Liver (tissue), 9 donors: ENCODE measurements around the gene CBX6. TPM values are rescaled to one million over a fixed set of nuclear protein-coding genes. Genes with fewer than 3 reads are reported as not detected.

Experiments
- DNase-seq: peaks from one replicate; pipeline ENCODE4 v3.0.0-alpha.2; 2017; ENCODE audit warnings: low spot score
- H3K27ac ChIP-seq, 2 donors: one replicate each; pipeline ENCODE4 v1.7.0; 2013; ENCODE audit warnings: inconsistent platforms in 2 of 2, low read length in 2 of 2, control low read depth in 1 of 2, low read depth in 1 of 2, mild to moderate bottlenecking in 1 of 2
- H3K27me3 ChIP-seq, 4 donors: one replicate each; pipeline versions ENCODE4 v1.6.1 to v1.7.0; 2013; ENCODE audit warnings: low read length in 3 of 4, inconsistent platforms in 1 of 4, mild to moderate bottlenecking in 1 of 4, moderate library complexity in 1 of 4; ENCODE audit not compliant: control insufficient read depth in 4 of 4, insufficient read depth in 4 of 4
- H3K36me3 ChIP-seq, 4 donors: one replicate each; pipeline versions ENCODE4 v1.6.1 to v1.7.0; 2013; ENCODE audit warnings: low read length in 3 of 4, mild to moderate bottlenecking in 3 of 4, low read depth in 1 of 4, moderate library complexity in 1 of 4; ENCODE audit not compliant: control insufficient read depth in 4 of 4, insufficient read depth in 3 of 4
- H3K4me1 ChIP-seq, 4 donors: one replicate each; pipeline versions ENCODE4 v1.6.1 to v1.7.0; 2013; ENCODE audit warnings: low read length in 3 of 4, mild to moderate bottlenecking in 3 of 4, moderate library complexity in 1 of 4; ENCODE audit not compliant: control insufficient read depth in 4 of 4, insufficient read depth in 4 of 4
- H3K4me3 ChIP-seq, 3 donors: one replicate each; pipeline versions ENCODE4 v1.6.1 to v1.7.0; 2013; ENCODE audit warnings: low read length in 3 of 3, control low read depth in 1 of 3, low read depth in 1 of 3, mild to moderate bottlenecking in 1 of 3
- H3K9ac ChIP-seq, 2 donors: one replicate each; pipeline ENCODE4 v1.7.0; 2013; ENCODE audit warnings: low read length in 2 of 2, mild to moderate bottlenecking in 2 of 2, moderate library complexity in 2 of 2, control low read depth in 1 of 2, low read depth in 1 of 2
- H3K9me3 ChIP-seq, 4 donors: one replicate each; pipeline versions ENCODE4 v1.6.1 to v1.7.0; 2013; ENCODE audit warnings: low read length in 3 of 4; ENCODE audit not compliant: control insufficient read depth in 4 of 4
- EGR1 ChIP-seq, 2 donors: IDR thresholded peaks; 2 replicates each; pipeline ENCODE4 v1.6.1; 2016 to 2018; ENCODE audit warnings: antibody characterized with exemption in 2 of 2, low read depth in 2 of 2
- GABPA ChIP-seq, 2 donors: IDR thresholded peaks in 1 of 2; conservative IDR thresholded peaks in 1 of 2; 2 replicates each; pipeline ENCODE4 v1.6.1; 2016; ENCODE audit warnings: antibody characterized with exemption in 2 of 2, mild to moderate bottlenecking in 1 of 2, moderate library complexity in 1 of 2
- NR2F2 ChIP-seq: IDR thresholded peaks from 2 replicates; pipeline ENCODE4 v1.6.1; 2016; ENCODE audit warnings: antibody characterized with exemption
- RAD21 ChIP-seq, 2 donors: IDR thresholded peaks; 2 replicates each; pipeline ENCODE4 v1.6.1; 2016; ENCODE audit warnings: antibody characterized with exemption in 2 of 2, mild to moderate bottlenecking in 2 of 2
- RXRA ChIP-seq, 2 donors: IDR thresholded peaks; 2 replicates each; pipeline ENCODE4 v1.6.1; 2017 to 2018; ENCODE audit warnings: antibody characterized with exemption in 2 of 2, mild to moderate bottlenecking in 1 of 2
- SP1 ChIP-seq: IDR thresholded peaks from 2 replicates; pipeline ENCODE4 v1.6.1; 2018; ENCODE audit warnings: antibody characterized with exemption, mild to moderate bottlenecking
- TAF1 ChIP-seq: conservative IDR thresholded peaks from 2 replicates; pipeline ENCODE4 v1.6.1; 2016; ENCODE audit warnings: antibody characterized with exemption, mild to moderate bottlenecking
- WGBS: extraction: QIAGEN DNeasy Blood & Tissue Kit; methylation state at CpG from one replicate; pipeline ENCODE4 v1.1.7; 2013; 5-methylcytosine and 5-hydroxymethylcytosine counted together
- polyA plus RNA-seq, 2 donors: library from polyadenylated mRNA; stranded (reverse) in 1 of 2; unstranded in 1 of 2; fragments of 200-250 nt in 1 of 2; fragments of >200 nt in 1 of 2; fragmentation: Nextera tagmentation in 1 of 2; extraction: Ambion mirVana in 1 of 2; gene quantifications; one replicate each; pipeline versions ENCODE4 v1.2.1 to v1.2.3, GENCODE V29; 2013 to 2015
- total RNA-seq, 2 donors: library from RNA; depleted of rRNA; stranded (reverse); fragments of >200 nt; gene quantifications; one replicate each; pipeline ENCODE4 v1.2.3, GENCODE V29; 2014
- TF ChIP-seq, protein P1 (sequence below): IDR thresholded peaks from 2 replicates; pipeline ENCODE4 v1.6.1; 2016; ENCODE audit warnings: antibody characterized with exemption
- TF ChIP-seq, protein P2 (sequence below): fragments of 150-350 bp; IDR thresholded peaks from 2 replicates; pipeline ENCODE4 v1.5.1; 2017; ENCODE audit warnings: improper control_type of control experiment, low read depth, low read length; ENCODE audit not compliant: missing input control
- TF ChIP-seq, protein P3 (sequence below): IDR thresholded peaks from 2 replicates; pipeline ENCODE4 v1.6.1; 2016; ENCODE audit warnings: antibody characterized with exemption, mild to moderate bottlenecking
- TF ChIP-seq, protein P4 (sequence below): IDR thresholded peaks from 2 replicates; pipeline ENCODE4 v1.6.1; 2016; ENCODE audit warnings: antibody characterized with exemption
- TF ChIP-seq, protein P5 (sequence below): IDR thresholded peaks from 2 replicates; pipeline ENCODE4 v1.6.1; 2016; ENCODE audit warnings: antibody characterized with exemption
- donor health status: healthy.
- donor health status: healthy.
- donor health status: healthy.
- donor health status: healthy.
- donor health status: healthy.

Gene CBX6
- total and polyA plus RNA-seq, 4 donors = 7.3 to 11.0 (median 10.2) TPM

DNA sequence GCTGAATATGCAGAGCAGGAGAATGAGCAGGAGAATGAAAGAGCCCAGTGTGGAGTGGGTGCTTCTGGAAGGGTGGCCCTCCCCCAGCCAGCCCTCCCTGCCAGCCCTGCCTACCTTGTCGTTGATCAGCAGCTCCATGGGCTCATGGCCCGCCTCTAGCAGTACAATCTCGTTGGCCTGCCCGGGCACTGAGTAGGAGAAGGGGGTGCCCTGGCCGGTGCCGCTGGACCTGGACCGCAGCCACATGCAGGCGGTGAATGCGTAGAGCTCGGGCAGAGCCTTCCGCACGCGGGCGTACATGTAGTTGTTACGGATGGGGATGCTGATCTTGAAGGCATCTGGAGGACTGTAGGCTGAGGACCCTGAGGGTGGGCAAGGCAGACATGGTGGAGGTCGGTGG, 45.6 kb downstream of the CBX6 start (continued):
- TF ChIP-seq, protein P1, sequence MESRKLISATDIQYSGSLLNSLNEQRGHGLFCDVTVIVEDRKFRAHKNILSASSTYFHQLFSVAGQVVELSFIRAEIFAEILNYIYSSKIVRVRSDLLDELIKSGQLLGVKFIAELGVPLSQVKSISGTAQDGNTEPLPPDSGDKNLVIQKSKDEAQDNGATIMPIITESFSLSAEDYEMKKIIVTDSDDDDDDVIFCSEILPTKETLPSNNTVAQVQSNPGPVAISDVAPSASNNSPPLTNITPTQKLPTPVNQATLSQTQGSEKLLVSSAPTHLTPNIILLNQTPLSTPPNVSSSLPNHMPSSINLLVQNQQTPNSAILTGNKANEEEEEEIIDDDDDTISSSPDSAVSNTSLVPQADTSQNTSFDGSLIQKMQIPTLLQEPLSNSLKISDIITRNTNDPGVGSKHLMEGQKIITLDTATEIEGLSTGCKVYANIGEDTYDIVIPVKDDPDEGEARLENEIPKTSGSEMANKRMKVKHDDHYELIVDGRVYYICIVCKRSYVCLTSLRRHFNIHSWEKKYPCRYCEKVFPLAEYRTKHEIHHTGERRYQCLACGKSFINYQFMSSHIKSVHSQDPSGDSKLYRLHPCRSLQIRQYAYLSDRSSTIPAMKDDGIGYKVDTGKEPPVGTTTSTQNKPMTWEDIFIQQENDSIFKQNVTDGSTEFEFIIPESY = no peak

DNA sequence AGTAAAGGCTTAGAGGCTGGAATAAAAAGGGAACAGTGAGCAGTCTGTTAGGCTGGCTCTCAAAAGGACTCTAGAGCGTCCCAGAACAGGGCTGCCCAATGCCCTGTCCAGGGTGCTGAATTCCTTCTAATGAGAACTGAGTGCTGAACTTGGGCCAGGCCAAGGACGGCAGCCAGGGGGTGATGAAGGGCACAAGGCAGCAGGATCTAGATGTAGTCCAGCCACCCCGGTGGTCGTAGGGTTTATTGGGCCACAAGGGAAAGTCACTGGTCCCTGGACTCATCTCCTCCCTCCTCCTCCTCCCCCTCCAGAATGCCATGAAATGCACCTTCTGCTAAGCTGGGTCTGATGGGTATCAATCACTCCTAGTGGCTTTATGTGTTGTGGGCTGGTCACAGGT, 47.4 kb downstream of the CBX6 start:
- DNase-seq = peak; percentile 66
- no peak overlapping the region for H3K27ac ChIP-seq
- H3K36me3 ChIP-seq = no peaks in the 10 kb centered on the region
- WGBS = 2% methylated on average over 4 of the region's 4 CpGs
- peaks cover 0 to 12% (median 4%) of the 10 kb centered on the region in 4 donors for H3K9me3 ChIP-seq
- TF ChIP-seq EGR1 (IDR thresholded peaks at IDR 0.05; ENCODE audit: low read depth in 2 of 2) = no peak
- TF ChIP-seq, protein P2, sequence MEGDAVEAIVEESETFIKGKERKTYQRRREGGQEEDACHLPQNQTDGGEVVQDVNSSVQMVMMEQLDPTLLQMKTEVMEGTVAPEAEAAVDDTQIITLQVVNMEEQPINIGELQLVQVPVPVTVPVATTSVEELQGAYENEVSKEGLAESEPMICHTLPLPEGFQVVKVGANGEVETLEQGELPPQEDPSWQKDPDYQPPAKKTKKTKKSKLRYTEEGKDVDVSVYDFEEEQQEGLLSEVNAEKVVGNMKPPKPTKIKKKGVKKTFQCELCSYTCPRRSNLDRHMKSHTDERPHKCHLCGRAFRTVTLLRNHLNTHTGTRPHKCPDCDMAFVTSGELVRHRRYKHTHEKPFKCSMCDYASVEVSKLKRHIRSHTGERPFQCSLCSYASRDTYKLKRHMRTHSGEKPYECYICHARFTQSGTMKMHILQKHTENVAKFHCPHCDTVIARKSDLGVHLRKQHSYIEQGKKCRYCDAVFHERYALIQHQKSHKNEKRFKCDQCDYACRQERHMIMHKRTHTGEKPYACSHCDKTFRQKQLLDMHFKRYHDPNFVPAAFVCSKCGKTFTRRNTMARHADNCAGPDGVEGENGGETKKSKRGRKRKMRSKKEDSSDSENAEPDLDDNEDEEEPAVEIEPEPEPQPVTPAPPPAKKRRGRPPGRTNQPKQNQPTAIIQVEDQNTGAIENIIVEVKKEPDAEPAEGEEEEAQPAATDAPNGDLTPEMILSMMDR = peak; percentile 31
- no peak for TF ChIP-seq RAD21 (IDR thresholded peaks at IDR 0.05)
- TF ChIP-seq, protein P3, sequence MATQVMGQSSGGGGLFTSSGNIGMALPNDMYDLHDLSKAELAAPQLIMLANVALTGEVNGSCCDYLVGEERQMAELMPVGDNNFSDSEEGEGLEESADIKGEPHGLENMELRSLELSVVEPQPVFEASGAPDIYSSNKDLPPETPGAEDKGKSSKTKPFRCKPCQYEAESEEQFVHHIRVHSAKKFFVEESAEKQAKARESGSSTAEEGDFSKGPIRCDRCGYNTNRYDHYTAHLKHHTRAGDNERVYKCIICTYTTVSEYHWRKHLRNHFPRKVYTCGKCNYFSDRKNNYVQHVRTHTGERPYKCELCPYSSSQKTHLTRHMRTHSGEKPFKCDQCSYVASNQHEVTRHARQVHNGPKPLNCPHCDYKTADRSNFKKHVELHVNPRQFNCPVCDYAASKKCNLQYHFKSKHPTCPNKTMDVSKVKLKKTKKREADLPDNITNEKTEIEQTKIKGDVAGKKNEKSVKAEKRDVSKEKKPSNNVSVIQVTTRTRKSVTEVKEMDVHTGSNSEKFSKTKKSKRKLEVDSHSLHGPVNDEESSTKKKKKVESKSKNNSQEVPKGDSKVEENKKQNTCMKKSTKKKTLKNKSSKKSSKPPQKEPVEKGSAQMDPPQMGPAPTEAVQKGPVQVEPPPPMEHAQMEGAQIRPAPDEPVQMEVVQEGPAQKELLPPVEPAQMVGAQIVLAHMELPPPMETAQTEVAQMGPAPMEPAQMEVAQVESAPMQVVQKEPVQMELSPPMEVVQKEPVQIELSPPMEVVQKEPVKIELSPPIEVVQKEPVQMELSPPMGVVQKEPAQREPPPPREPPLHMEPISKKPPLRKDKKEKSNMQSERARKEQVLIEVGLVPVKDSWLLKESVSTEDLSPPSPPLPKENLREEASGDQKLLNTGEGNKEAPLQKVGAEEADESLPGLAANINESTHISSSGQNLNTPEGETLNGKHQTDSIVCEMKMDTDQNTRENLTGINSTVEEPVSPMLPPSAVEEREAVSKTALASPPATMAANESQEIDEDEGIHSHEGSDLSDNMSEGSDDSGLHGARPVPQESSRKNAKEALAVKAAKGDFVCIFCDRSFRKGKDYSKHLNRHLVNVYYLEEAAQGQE = peak; percentile 100
- no peaks in the 10 kb centered on the region for H3K27me3 ChIP-seq
- no peak overlapping the region for H3K9ac ChIP-seq
- H3K4me3 ChIP-seq = no peak overlapping the region
- H3K4me1 ChIP-seq = no peaks in the 10 kb centered on the region

DNA sequence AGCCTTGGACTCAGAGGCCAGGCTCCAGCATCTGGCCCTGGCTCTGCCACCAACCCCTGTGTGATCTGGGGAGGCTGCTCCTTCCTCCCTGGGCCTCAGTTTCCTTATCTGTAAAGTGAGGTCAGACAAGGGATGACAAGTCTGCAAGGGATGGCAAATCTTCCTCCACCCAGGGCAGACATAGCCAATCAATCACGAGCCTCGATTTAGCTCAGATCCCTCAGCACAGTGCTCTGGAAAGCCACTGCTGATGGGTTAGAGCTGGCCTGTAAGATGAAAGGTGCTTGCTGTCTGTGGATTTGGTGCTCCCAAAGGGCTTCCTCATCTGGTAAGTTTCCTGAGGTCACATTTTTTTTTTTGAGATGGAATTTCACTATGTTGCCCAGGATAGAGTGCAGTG, 48.4 kb downstream of the CBX6 start:
- H3K27ac ChIP-seq = no peak overlapping the region
- H3K4me3 ChIP-seq = no peak overlapping the region
- DNase-seq = no peak
- H3K9me3 ChIP-seq = peaks cover 0 to 6% (median under 1%) of the 10 kb centered on the region in 4 donors
- no peak for TF ChIP-seq RAD21 (IDR thresholded peaks at IDR 0.05)
- no peak for TF ChIP-seq EGR1 (IDR thresholded peaks at IDR 0.05; ENCODE audit: low read depth in 2 of 2)
- no peak overlapping the region for H3K9ac ChIP-seq
- H3K27me3 ChIP-seq = no peaks in the 10 kb centered on the region
- no peaks in the 10 kb centered on the region for H3K4me1 ChIP-seq
- 76% methylated on average over 2 of the region's 2 CpGs for WGBS
- no peaks in the 10 kb centered on the region for H3K36me3 ChIP-seq

DNA sequence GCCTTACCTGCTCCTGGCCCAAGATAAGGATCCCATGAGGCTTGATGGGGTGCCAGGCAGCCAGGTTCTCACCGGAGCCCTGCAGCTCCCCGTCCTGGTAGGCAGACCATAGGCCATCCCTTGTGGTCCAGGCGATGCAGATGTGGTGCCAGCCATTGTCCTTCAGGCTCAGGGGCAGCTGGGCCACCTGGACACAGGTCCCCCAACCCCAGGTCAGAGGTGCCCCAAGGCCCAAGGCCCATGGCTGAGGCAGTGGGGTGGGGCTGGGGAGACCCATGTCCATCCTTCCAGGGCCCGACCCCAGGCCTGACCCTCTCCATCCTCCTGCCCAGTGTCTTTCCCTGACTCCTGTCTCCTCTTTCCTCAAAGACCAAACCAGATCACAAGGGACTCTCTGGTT, 48.9 kb downstream of the CBX6 start:
- Histone ChIP-seq H3K9ac (no peak overlapping the region), H3K27ac (no peak overlapping the region), H3K4me1 (no peaks in the 10 kb centered on the region), H3K27me3 (no peaks in the 10 kb centered on the region), H3K9me3 (peaks cover 0 to under 1% (median 0%) of the 10 kb centered on the region in 4 donors), H3K4me3 (no peak overlapping the region), H3K36me3 (no peaks in the 10 kb centered on the region)
- TF ChIP-seq SP1 = no peak
- TF ChIP-seq GABPA (IDR thresholded peaks at IDR 0.05 in 1 of 2, conservative IDR thresholded peaks at IDR 0.05 in 1 of 2) = no peak
- TF ChIP-seq, protein P3 = no peak
- no peak for TF ChIP-seq RXRA (IDR thresholded peaks at IDR 0.05)
- no peak for TF ChIP-seq NR2F2
- TF ChIP-seq, protein P4, sequence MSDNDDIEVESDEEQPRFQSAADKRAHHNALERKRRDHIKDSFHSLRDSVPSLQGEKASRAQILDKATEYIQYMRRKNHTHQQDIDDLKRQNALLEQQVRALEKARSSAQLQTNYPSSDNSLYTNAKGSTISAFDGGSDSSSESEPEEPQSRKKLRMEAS = no peak
- no peak for TF ChIP-seq RAD21 (IDR thresholded peaks at IDR 0.05)
- TF ChIP-seq, protein P5, sequence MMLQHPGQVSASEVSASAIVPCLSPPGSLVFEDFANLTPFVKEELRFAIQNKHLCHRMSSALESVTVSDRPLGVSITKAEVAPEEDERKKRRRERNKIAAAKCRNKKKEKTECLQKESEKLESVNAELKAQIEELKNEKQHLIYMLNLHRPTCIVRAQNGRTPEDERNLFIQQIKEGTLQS = no peak
- TF ChIP-seq TAF1 = no peak
- no peak for TF ChIP-seq EGR1 (IDR thresholded peaks at IDR 0.05; ENCODE audit: low read depth in 2 of 2)
- no peak for DNase-seq
- WGBS = 91% methylated on average over 4 of the region's 4 CpGs
